SU-DHL-6 (cell line): ENCODE measurements around the gene ASB2.

Source experiments
- H2AFZ ChIP-seq: fragments of 200-600 bp; sonication (generic); 2 replicates; pipeline ENCODE4 v1.6.1; 2014; ENCODE audit warnings: low read depth, mild to moderate bottlenecking, moderate library complexity, mixed read lengths, antibody characterized with exemption, low read length; ENCODE audit not compliant: severe bottlenecking
- H3F3A ChIP-seq: fragments of 200-600 bp; shearing (Covaris generic); 2 replicates; pipeline ENCODE4 v1.6.0; 2016; ENCODE audit warnings: antibody characterized with exemption, mild to moderate bottlenecking; ENCODE audit not compliant: insufficient read depth
- H3K27ac ChIP-seq: fragments of 200-600 bp; sonication (generic); 2 replicates; pipeline ENCODE4 v1.5.1; 2016; ENCODE audit warnings: low read depth, mild to moderate bottlenecking, low read length, moderate library complexity, mixed read lengths
- H3K27me3 ChIP-seq: fragments of 200-600 bp; sonication (generic), shearing (Covaris generic); 2 replicates; pipeline ENCODE4 v1.6.0; 2014; ENCODE audit warnings: mild to moderate bottlenecking, low read length
- H3K36me3 ChIP-seq: fragments of 200-600 bp; sonication (generic); 2 replicates; pipeline ENCODE4 v1.6.1; 2014; ENCODE audit warnings: mild to moderate bottlenecking, low read length, mixed read lengths
- H3K4me2 ChIP-seq: fragments of 300-600, 200-600 bp; shearing (Covaris generic), sonication (generic); 2 replicates; pipeline ENCODE4 v1.6.0; 2014; ENCODE audit warnings: low read length, low read depth, mild to moderate bottlenecking; ENCODE audit not compliant: poor library complexity, severe bottlenecking
- H3K4me3 ChIP-seq: fragments of 200-600 bp; sonication (generic); 2 replicates; pipeline ENCODE4 v1.5.1; 2014; ENCODE audit warnings: antibody characterized with exemption, low read length, mild to moderate bottlenecking, mixed read lengths; ENCODE audit not compliant: insufficient read depth, poor library complexity, severe bottlenecking
- H3K79me2 ChIP-seq: fragments of 200-600 bp; sonication (generic); 2 replicates; pipeline ENCODE4 v1.6.1; 2014; ENCODE audit warnings: mild to moderate bottlenecking, low read length, moderate library complexity; ENCODE audit not compliant: insufficient read depth
- H3K9ac ChIP-seq: fragments of 200-600 bp; sonication (generic); 2 replicates; pipeline ENCODE4 v1.7.0; 2014; ENCODE audit warnings: mild to moderate bottlenecking, low read length
- H3K9me2 ChIP-seq: fragments of 200-600 bp; sonication (generic); replicated peaks from 2 replicates; pipeline ENCODE4 v1.6.1; 2014; ENCODE audit warnings: low read length; ENCODE audit not compliant: insufficient read depth
- H3K9me3 ChIP-seq: fragments of 200-600 bp; sonication (generic); 2 replicates; pipeline ENCODE4 v1.6.1; 2014; ENCODE audit warnings: low read length, mixed read lengths; ENCODE audit not compliant: insufficient read depth
- H4K20me1 ChIP-seq: fragments of 200-600 bp; sonication (generic); 2 replicates; pipeline ENCODE4 v1.6.1; 2014; ENCODE audit warnings: low read depth, mild to moderate bottlenecking, antibody characterized with exemption, low read length, moderate library complexity, mixed read lengths
- CTCF ChIP-seq: fragments of 200-600 bp; sonication (generic); IDR thresholded peaks from one replicate; pipeline ENCODE4 v1.5.1; 2017; ENCODE audit warnings: antibody characterized with exemption, mild to moderate bottlenecking, low read length, moderate library complexity; ENCODE audit not compliant: insufficient read depth, poor library complexity, severe bottlenecking
- EZH2phosphoT487 ChIP-seq: fragments of 200-600 bp; sonication (generic), shearing (Covaris generic); conservative IDR thresholded peaks from 2 replicates; pipeline ENCODE4 v1.6.1; 2018; ENCODE audit warnings: mild to moderate bottlenecking, antibody characterized with exemption, low read length, moderate library complexity, mixed read lengths

The ASB2 gene

DNA sequence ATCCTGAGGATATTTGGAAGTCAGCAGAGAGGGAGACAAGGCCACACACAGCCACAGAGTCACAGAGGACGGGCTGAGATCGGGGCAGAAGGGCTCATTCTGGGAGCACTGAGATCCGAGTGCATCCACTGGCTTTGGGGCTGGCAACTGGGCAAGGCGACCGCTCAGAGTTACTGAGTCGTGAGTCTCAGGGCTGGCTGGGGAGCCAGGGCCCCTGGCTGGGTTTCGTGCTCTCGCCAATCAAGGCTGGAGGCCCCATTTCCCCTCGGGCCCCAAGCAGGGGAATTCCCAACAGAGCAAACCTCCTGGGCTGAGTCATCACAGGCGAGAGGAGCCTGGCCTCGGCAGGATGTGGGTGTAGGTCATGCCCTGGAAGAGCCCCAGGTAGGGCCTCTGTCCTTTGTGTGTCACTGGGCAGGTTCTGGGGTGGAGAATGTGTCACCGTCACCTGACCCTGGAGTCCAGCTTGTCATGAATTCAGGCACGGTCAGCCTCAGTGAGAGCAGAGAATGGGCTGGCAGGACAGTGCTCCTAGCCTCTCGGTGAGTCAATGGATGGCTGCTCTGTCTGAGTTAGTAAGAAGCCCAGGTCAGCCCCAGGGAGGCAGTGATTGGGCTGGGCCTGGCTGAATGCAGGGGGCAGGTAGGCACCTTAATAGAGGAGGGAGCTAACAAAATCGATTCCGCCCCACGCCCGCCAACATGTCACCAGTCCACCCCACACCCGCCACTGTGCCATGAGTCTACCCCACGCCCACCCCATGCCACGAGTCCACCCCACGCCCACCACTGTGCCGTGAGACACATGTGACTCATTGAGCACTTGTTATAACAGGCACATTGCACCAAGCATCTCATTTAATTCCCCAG is 16.9 kb downstream of the ASB2 start:
- H2AFZ ChIP-seq: no peak overlapping the region
- no peaks in the 10 kb centered on the region for H4K20me1 ChIP-seq
- H3K79me2 ChIP-seq: no peaks in the 10 kb centered on the region; the same call in 1 of the 2 replicates
- TF ChIP-seq EZH2phosphoT487 (no peak), CTCF (no peak)
- no peaks in the 10 kb centered on the region for H3K27me3 ChIP-seq
- peak overlapping the region; percentile 60 for H3K9ac ChIP-seq
- H3K4me2 ChIP-seq: peak overlapping the region; percentile 64
- peak overlapping the region; percentile 25 for H3K4me3 ChIP-seq
- peaks cover 52% of the 10 kb centered on the region for H3F3A ChIP-seq
- no peaks in the 10 kb centered on the region for H3K9me3 ChIP-seq
- no peaks in the 10 kb centered on the region for H3K9me2 ChIP-seq
- no peaks in the 10 kb centered on the region for H3K36me3 ChIP-seq
- peak overlapping the region; percentile 99 for H3K27ac ChIP-seq

- no peaks in the 10 kb centered on the region for H3K27me3 ChIP-seq
- no peak overlapping the region for H2AFZ ChIP-seq
- H3K36me3 ChIP-seq: no peaks in the 10 kb centered on the region
- TF ChIP-seq EZH2phosphoT487 (no peak), CTCF (no peak)
- H4K20me1 ChIP-seq: no peaks in the 10 kb centered on the region
- peak overlapping the region; percentile 60 for H3K9ac ChIP-seq
- no peaks in the 10 kb centered on the region for H3K9me2 ChIP-seq
- H3K4me2 ChIP-seq: peak overlapping the region; percentile 64
- H3K79me2 ChIP-seq: no peaks in the 10 kb centered on the region; the same call in 1 of the 2 replicates
- peaks cover 48% of the 10 kb centered on the region for H3F3A ChIP-seq
- H3K27ac ChIP-seq: peak overlapping the region; percentile 99
- no peaks in the 10 kb centered on the region for H3K9me3 ChIP-seq
- peak overlapping the region; percentile 25 for H3K4me3 ChIP-seq
Measured at GRCh38 chr14:93958567-93959238, 17.7 kb downstream of the ASB2 start.

DNA sequence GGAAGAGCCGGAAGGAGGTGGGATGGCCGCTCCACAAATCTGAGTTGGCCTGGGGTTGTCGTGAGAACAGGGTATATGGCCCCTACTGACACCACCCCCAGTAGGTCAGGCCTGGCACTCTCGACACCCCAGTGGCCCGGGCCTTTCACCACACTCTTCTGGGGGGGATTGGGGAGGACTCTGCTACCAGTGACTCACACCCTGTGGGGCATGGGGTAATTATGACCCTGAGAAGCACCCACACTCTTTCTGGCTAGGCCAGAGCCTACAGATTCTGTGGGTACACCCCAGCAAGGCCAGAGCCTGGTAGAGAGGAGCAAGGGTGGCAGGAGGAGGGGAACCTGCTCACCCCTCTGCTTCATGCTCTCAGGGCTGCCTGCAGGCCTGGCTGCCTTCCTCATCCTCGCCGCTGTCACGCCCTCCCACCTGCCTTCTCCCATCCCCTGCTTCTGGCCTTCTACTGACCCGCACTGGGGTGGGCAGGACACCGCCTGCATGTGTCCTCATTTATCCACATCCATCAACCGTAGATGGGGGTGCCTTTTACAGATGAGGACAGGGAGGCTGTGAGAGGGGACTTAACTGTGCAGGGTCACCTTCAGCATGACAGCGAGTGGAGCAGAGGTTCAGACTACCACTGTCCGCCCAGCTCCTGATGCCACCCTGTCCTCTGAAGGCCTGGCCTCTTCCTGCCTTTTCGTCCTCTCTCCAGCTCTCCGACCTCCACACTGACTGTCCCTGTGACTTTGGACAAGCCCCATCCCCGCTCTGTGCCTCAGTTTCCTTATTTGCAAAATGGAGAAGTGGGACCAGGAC is 18.4 kb downstream of the ASB2 start:
- Histone ChIP-seq H3K9me2 (no peaks in the 10 kb centered on the region), H3K4me3 (no peak overlapping the region), H3K9ac (peak overlapping the region; percentile 60), H3K36me3 (no peaks in the 10 kb centered on the region), H3F3A (peaks cover 41% of the 10 kb centered on the region), H3K9me3 (no peaks in the 10 kb centered on the region), H3K27ac (peak overlapping the region; percentile 99), H2AFZ (no peak overlapping the region), H3K4me2 (peak overlapping the region; percentile 64), H3K79me2 (no peaks in the 10 kb centered on the region; the same call in 1 of the 2 replicates), H4K20me1 (no peaks in the 10 kb centered on the region), H3K27me3 (no peaks in the 10 kb centered on the region)
- TF ChIP-seq CTCF: no peak
- no peak for TF ChIP-seq EZH2phosphoT487
